ENCODE results near the gene ROCK1. TPM values are rescaled to one million over a fixed set of nuclear protein-coding genes. Genes with fewer than 3 reads are reported as not detected.
"Not testable (repeated sequence)": the region's sequence is repeated elsewhere in the genome, so short reads cannot be mapped to it uniquely, and the experiment has no call there.

The ROCK1 gene
- total RNA-seq, result 34.9 TPM
- long read RNA-seq, full-length matches to known transcripts, result 37 of 52 reads
- long read RNA-seq, partial matches to known transcripts, result 11 of 52 reads
- long read RNA-seq, other reads (novel, unspliced or antisense), result 4 of 52 reads

- H3K27me3 ChIP-seq (ENCODE audit: low read depth), result no peaks in the 10 kb centered on the region
- H3K9me3 ChIP-seq (replicated peaks), result no peaks in the 10 kb centered on the region
- peak within 1 kb of the TSS; percentile 96 for H3K4me3 ChIP-seq
- TF ChIP-seq CTCF (IDR thresholded peaks at IDR 0.05; ENCODE audit: borderline replicate concordance), result no peak
- DNase-seq, result peak; percentile 99
- H3K36me3 ChIP-seq, result no peaks in the 10 kb centered on the region
- peaks cover 63% of the 10 kb centered on the region for H3K4me1 ChIP-seq
- intact Hi-C loops (cut with micrococcal nuclease), result no loop called here
- peak within 1 kb of the TSS; percentile 97 for H3K27ac ChIP-seq (replicated peaks)
Measured at GRCh38 chr18:21111346-21112139, at the start of gene ROCK1. Gene ROCK1 (minus strand): TSS chr18:21111813. CDS start chr18:21110910, 903 bp downstream.

- intact Hi-C loops (cut with micrococcal nuclease), result no loop called here
- Histone ChIP-seq H3K27me3 (ENCODE audit: low read depth) (no peaks in the 10 kb centered on the region), H3K4me1 (no peaks in the 10 kb centered on the region), H3K36me3 (no peaks in the 10 kb centered on the region), H3K4me3 (no peak overlapping the region), H3K9me3 (replicated peaks) (peaks cover 43% of the 10 kb centered on the region), H3K27ac (replicated peaks) (no peak overlapping the region)
- TF ChIP-seq CTCF (IDR thresholded peaks at IDR 0.05; ENCODE audit: borderline replicate concordance), result no peak
- no peak for DNase-seq
Measured at GRCh38 chr18:21155443-21155842, 43.8 kb upstream of the ROCK1 start.

- Histone ChIP-seq H3K27ac (replicated peaks) (no peak overlapping the region), H3K27me3 (ENCODE audit: low read depth) (no peaks in the 10 kb centered on the region), H3K9me3 (replicated peaks) (peaks cover 4% of the 10 kb centered on the region), H3K4me1 (peaks cover 8% of the 10 kb centered on the region), H3K4me3 (no peak overlapping the region), H3K36me3 (no peaks in the 10 kb centered on the region)
- intact Hi-C loops (cut with micrococcal nuclease), result no loop called here
- no peak for DNase-seq
- TF ChIP-seq CTCF (IDR thresholded peaks at IDR 0.05; ENCODE audit: borderline replicate concordance), result no peak
Measured at GRCh38 chr18:21146016-21146415, 34.4 kb upstream of the ROCK1 start.

- intact Hi-C loops (cut with micrococcal nuclease), result no loop called here
- no peak overlapping the region for H3K27ac ChIP-seq (replicated peaks)
- no peaks in the 10 kb centered on the region for H3K27me3 ChIP-seq (ENCODE audit: low read depth)
- peaks cover 4% of the 10 kb centered on the region for H3K9me3 ChIP-seq (replicated peaks)
- no peak for TF ChIP-seq CTCF (IDR thresholded peaks at IDR 0.05; ENCODE audit: borderline replicate concordance)
- no peak for DNase-seq
- no peak overlapping the region for H3K4me3 ChIP-seq
- H3K4me1 ChIP-seq, result peaks cover 8% of the 10 kb centered on the region
- no peaks in the 10 kb centered on the region for H3K36me3 ChIP-seq
Measured at GRCh38 chr18:21145371-21145770, 33.8 kb upstream of the ROCK1 start.

GRCh38 chr18:21141668-21142422, 30.2 kb upstream of the ROCK1 start:
- H3K4me1 ChIP-seq, result peaks cover 8% of the 10 kb centered on the region
- TF ChIP-seq CTCF (IDR thresholded peaks at IDR 0.05; ENCODE audit: borderline replicate concordance), result no peak
- H3K9me3 ChIP-seq (replicated peaks), result no peaks in the 10 kb centered on the region
- intact Hi-C loops (cut with micrococcal nuclease), result no loop called here
- no peaks in the 10 kb centered on the region for H3K27me3 ChIP-seq (ENCODE audit: low read depth)
- no peak overlapping the region for H3K4me3 ChIP-seq
- H3K27ac ChIP-seq (replicated peaks), result no peak overlapping the region
- DNase-seq, result no peak
- no peaks in the 10 kb centered on the region for H3K36me3 ChIP-seq

GRCh38 chr18:21137719-21138488, 26.3 kb upstream of the ROCK1 start:
- intact Hi-C loops (cut with micrococcal nuclease); H3K9me3 ChIP-seq (replicated peaks); H3K27me3 ChIP-seq (ENCODE audit: low read depth); H3K4me1 ChIP-seq; DNase-seq; H3K4me3 ChIP-seq; H3K36me3 ChIP-seq; H3K27ac ChIP-seq (replicated peaks): not testable (repeated sequence)
